SK-N-SH treated with all-trans-retinoic acid at 6 μM for 48 hours (cell line): ENCODE data around the gene ABCC1.

Experiments used
- ARNTL ChIP-seq: fragments of 450-650 bp; formaldehyde crosslinking; IDR thresholded peaks from 2 replicates; pipeline ENCODE4 v1.5.0; 2020; ENCODE audit warnings: low read depth, mild to moderate bottlenecking, moderate library complexity, borderline replicate concordance
- ISL1 ChIP-seq: fragments of 250-450 bp; sonication (Bioruptor Pico); IDR thresholded peaks from 2 replicates; pipeline ENCODE4 v2.1.2; 2022; ENCODE audit warnings: mild to moderate bottlenecking, moderate library complexity
- OSR1 ChIP-seq: fragments of 250-450 bp; sonication (Bioruptor Pico); IDR thresholded peaks from 2 replicates; pipeline ENCODE4 v1.8.0; 2022; ENCODE audit warnings: moderate library complexity, mild to moderate bottlenecking, inconsistent platforms
- RARB ChIP-seq: fragments of 250-450 bp; sonication (Bioruptor Pico); IDR thresholded peaks from 2 replicates; pipeline ENCODE4 v1.8.0; 2021; ENCODE audit warnings: mild to moderate bottlenecking, moderate library complexity
- SNAI2 ChIP-seq: fragments of 250-450 bp; sonication (Bioruptor Pico); IDR thresholded peaks from 2 replicates; pipeline ENCODE4 v1.5.0; 2020; ENCODE audit warnings: mild to moderate bottlenecking, moderate library complexity
- ZFP3 ChIP-seq: fragments of 250-450 bp; sonication (Bioruptor Pico); IDR thresholded peaks from 2 replicates; pipeline ENCODE4 v1.5.0; 2020; ENCODE audit warnings: mild to moderate bottlenecking, moderate library complexity
- ZNF70 ChIP-seq: fragments of 450-650 bp; formaldehyde crosslinking; IDR thresholded peaks from 2 replicates; pipeline ENCODE4 v1.5.0; 2020; ENCODE audit warnings: mild to moderate bottlenecking, moderate library complexity
- ZNF8 ChIP-seq: fragments of 450-650 bp; formaldehyde crosslinking; IDR thresholded peaks from 2 replicates; pipeline ENCODE4 v1.5.0; 2020; ENCODE audit warnings: mild to moderate bottlenecking, moderate library complexity
- TF ChIP-seq, protein P1 (sequence below): fragments of 250-450 bp; sonication (Bioruptor Pico); IDR thresholded peaks from 2 replicates; pipeline ENCODE4 v1.8.0; 2020; ENCODE audit warnings: mild to moderate bottlenecking, moderate library complexity, borderline replicate concordance

DNA sequence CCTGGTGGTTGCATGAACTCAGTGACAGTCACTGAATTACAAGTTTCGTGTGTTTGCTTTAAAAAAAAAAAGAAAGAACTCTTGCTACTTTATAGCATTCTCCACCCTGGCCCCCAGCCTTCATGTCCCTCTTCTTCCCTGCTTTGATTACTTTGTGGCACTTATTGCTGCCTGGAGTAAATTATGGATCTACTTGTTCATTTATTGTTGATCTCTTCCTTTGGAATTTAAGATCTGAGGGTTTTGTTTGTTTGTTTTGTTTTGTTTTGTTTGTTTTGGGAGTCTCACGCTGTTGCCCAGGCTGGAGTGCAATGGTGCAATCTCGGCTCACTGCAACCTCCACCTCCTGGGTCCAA, 147.4 kb downstream of the ABCC1 start:
- TF ChIP-seq RARB (CRISPR knock-in tag) = no peak
- TF ChIP-seq, protein P1, sequence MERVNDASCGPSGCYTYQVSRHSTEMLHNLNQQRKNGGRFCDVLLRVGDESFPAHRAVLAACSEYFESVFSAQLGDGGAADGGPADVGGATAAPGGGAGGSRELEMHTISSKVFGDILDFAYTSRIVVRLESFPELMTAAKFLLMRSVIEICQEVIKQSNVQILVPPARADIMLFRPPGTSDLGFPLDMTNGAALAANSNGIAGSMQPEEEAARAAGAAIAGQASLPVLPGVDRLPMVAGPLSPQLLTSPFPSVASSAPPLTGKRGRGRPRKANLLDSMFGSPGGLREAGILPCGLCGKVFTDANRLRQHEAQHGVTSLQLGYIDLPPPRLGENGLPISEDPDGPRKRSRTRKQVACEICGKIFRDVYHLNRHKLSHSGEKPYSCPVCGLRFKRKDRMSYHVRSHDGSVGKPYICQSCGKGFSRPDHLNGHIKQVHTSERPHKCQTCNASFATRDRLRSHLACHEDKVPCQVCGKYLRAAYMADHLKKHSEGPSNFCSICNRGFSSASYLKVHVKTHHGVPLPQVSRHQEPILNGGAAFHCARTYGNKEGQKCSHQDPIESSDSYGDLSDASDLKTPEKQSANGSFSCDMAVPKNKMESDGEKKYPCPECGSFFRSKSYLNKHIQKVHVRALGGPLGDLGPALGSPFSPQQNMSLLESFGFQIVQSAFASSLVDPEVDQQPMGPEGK (CRISPR knock-in tag) = no peak
- no peak for TF ChIP-seq OSR1 (CRISPR knock-in tag)
- no peak for TF ChIP-seq SNAI2 (CRISPR knock-in tag)
- TF ChIP-seq ZFP3 = no peak
- TF ChIP-seq ZNF70 = no peak
- no peak for TF ChIP-seq ZNF8 (CRISPR knock-in tag)
- no peak for TF ChIP-seq ISL1
- TF ChIP-seq ARNTL (CRISPR knock-in tag) = no peak
